ENCODE results near the gene ZNF576. TPM values are rescaled to one million over a fixed set of nuclear protein-coding genes. Genes with fewer than 3 reads are reported as not detected.

The ZNF576 gene
- polyA plus RNA-seq, 1 donor from 2014 or later: 11.9 TPM

- H3K9me3 ChIP-seq (ENCODE audit: low read length): no peaks in the 10 kb centered on the region
- no peaks in the 10 kb centered on the region for H3K79me2 ChIP-seq (replicated peaks; ENCODE audit: insufficient read depth, low read length)
- no peak overlapping the region for H3K9ac ChIP-seq (ENCODE audit: low read length)
- no peaks in the 10 kb centered on the region for H4K20me1 ChIP-seq (ENCODE audit: insufficient read depth)
- no peak overlapping the region for H3K4me2 ChIP-seq (ENCODE audit: low read length)
- no peak overlapping the region for H3K27ac ChIP-seq (ENCODE audit: low read length)
- H2AFZ ChIP-seq (ENCODE audit: low read depth, low read length): no peak overlapping the region
- no peaks in the 10 kb centered on the region for H3K27me3 ChIP-seq (ENCODE audit: insufficient read depth, low read depth, low read length)
- no peaks in the 10 kb centered on the region for H3K36me3 ChIP-seq (ENCODE audit: insufficient read depth, low read length)
- no peak overlapping the region for H3K4me3 ChIP-seq (ENCODE audit: low read length)
- TF ChIP-seq EZH2 (IDR thresholded peaks at IDR 0.05; ENCODE audit: borderline replicate concordance, insufficient read depth, low read length, poor library complexity, severe bottlenecking): no peak
- TF ChIP-seq RAD21 (conservative IDR thresholded peaks at IDR 0.05): no peak
- TF ChIP-seq MXI1 (conservative IDR thresholded peaks at IDR 0.05; ENCODE audit: poor library complexity, severe bottlenecking): no peak
- no peak for TF ChIP-seq TAF1 (IDR thresholded peaks at IDR 0.05; ENCODE audit: low read depth)
- no peak for TF ChIP-seq POLR2AphosphoS5 (IDR thresholded peaks at IDR 0.05)
- TF ChIP-seq EP300 (conservative IDR thresholded peaks at IDR 0.05; ENCODE audit: poor library complexity, severe bottlenecking): no peak
- TF ChIP-seq, protein P1, sequence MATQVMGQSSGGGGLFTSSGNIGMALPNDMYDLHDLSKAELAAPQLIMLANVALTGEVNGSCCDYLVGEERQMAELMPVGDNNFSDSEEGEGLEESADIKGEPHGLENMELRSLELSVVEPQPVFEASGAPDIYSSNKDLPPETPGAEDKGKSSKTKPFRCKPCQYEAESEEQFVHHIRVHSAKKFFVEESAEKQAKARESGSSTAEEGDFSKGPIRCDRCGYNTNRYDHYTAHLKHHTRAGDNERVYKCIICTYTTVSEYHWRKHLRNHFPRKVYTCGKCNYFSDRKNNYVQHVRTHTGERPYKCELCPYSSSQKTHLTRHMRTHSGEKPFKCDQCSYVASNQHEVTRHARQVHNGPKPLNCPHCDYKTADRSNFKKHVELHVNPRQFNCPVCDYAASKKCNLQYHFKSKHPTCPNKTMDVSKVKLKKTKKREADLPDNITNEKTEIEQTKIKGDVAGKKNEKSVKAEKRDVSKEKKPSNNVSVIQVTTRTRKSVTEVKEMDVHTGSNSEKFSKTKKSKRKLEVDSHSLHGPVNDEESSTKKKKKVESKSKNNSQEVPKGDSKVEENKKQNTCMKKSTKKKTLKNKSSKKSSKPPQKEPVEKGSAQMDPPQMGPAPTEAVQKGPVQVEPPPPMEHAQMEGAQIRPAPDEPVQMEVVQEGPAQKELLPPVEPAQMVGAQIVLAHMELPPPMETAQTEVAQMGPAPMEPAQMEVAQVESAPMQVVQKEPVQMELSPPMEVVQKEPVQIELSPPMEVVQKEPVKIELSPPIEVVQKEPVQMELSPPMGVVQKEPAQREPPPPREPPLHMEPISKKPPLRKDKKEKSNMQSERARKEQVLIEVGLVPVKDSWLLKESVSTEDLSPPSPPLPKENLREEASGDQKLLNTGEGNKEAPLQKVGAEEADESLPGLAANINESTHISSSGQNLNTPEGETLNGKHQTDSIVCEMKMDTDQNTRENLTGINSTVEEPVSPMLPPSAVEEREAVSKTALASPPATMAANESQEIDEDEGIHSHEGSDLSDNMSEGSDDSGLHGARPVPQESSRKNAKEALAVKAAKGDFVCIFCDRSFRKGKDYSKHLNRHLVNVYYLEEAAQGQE (IDR thresholded peaks at IDR 0.05; ENCODE audit: borderline replicate concordance): no peak
- no peak for TF ChIP-seq SMC3 (conservative IDR thresholded peaks at IDR 0.05; ENCODE audit: poor library complexity)
- TF ChIP-seq CTCF (IDR thresholded peaks at IDR 0.05; ENCODE audit: poor library complexity, severe bottlenecking): no peak
- H3F3A ChIP-seq (ENCODE audit: insufficient read depth, low read length, poor library complexity, severe bottlenecking): no peaks in the 10 kb centered on the region
- H3K9me2 ChIP-seq (ENCODE audit: insufficient read depth, low read length): no peaks in the 10 kb centered on the region
These were observed 47.7 kb upstream of the ZNF576 start for GRCh38 chr19:43548706-43549105.

DNA sequence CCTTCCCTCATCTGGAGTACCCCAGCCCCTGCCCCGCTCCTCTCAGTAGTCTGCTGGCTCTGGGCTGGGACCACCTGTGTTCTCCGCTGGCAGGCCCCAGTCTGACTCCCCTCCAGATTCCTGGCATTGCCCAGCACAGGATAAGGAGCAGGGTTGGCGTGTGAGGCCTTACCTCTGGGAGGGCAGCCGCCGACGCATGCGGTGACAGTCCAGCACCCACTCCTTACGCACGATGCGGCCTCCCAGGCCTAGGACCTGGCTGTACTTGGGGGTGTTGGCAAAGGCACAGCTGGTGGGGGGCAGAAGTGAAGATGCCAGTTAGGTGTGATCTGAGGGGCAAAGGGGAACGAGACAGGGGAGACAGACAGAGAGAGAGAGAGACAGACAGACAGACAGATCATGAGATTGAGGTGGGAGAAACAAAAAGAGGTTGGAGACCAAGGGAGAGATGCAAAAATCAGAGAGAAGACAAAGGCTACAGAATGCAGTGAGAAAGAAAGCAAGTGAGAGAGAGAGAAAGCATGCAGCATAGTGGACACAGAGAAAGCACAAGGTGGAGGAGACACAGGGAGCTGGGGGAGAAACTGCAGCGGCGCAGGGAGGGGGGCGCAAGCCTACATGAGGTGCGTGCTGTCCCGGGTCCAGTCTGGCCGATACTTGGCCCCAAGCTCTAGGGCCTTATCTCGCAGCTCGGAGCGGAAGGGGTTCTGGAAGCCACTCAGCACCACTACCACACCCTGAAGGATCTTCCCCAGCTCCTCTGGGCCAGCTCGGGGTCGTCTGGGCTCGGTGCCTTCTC is 44.8 kb upstream of the ZNF576 start:
- no peaks in the 10 kb centered on the region for H3F3A ChIP-seq (ENCODE audit: insufficient read depth, low read length, poor library complexity, severe bottlenecking)
- H3K27ac ChIP-seq (ENCODE audit: low read length): no peak overlapping the region
- H4K20me1 ChIP-seq (ENCODE audit: insufficient read depth): no peaks in the 10 kb centered on the region
- H3K36me3 ChIP-seq (ENCODE audit: insufficient read depth, low read length): no peaks in the 10 kb centered on the region
- H2AFZ ChIP-seq (ENCODE audit: low read depth, low read length): no peak overlapping the region
- TF ChIP-seq SMC3 (conservative IDR thresholded peaks at IDR 0.05; ENCODE audit: poor library complexity): no peak
- TF ChIP-seq POLR2AphosphoS5 (IDR thresholded peaks at IDR 0.05): no peak
- no peak for TF ChIP-seq EP300 (conservative IDR thresholded peaks at IDR 0.05; ENCODE audit: poor library complexity, severe bottlenecking)
- no peak for TF ChIP-seq CTCF (IDR thresholded peaks at IDR 0.05; ENCODE audit: poor library complexity, severe bottlenecking)
- TF ChIP-seq, protein P1 (IDR thresholded peaks at IDR 0.05; ENCODE audit: borderline replicate concordance): no peak
- TF ChIP-seq RAD21 (conservative IDR thresholded peaks at IDR 0.05): no peak
- no peak for TF ChIP-seq EZH2 (IDR thresholded peaks at IDR 0.05; ENCODE audit: borderline replicate concordance, insufficient read depth, low read length, poor library complexity, severe bottlenecking)
- TF ChIP-seq TAF1 (IDR thresholded peaks at IDR 0.05; ENCODE audit: low read depth): no peak
- no peak for TF ChIP-seq MXI1 (conservative IDR thresholded peaks at IDR 0.05; ENCODE audit: poor library complexity, severe bottlenecking)
- no peak overlapping the region for H3K9ac ChIP-seq (ENCODE audit: low read length)
- H3K4me2 ChIP-seq (ENCODE audit: low read length): no peak overlapping the region
- H3K9me2 ChIP-seq (ENCODE audit: insufficient read depth, low read length): no peaks in the 10 kb centered on the region
- no peaks in the 10 kb centered on the region for H3K27me3 ChIP-seq (ENCODE audit: insufficient read depth, low read depth, low read length)
- H3K9me3 ChIP-seq (ENCODE audit: low read length): no peaks in the 10 kb centered on the region
- no peaks in the 10 kb centered on the region for H3K79me2 ChIP-seq (replicated peaks; ENCODE audit: insufficient read depth, low read length)
- no peak overlapping the region for H3K4me3 ChIP-seq (ENCODE audit: low read length)
